ENCODE data around the gene DEPDC5.

DEPDC5 gene

GRCh38 chr22:31948002-31948401, 194.2 kb downstream of the DEPDC5 start:
- no peak overlapping the region for H3K4me3 ChIP-seq (ENCODE audit: low read depth, low read length)
- TF ChIP-seq, protein P1, sequence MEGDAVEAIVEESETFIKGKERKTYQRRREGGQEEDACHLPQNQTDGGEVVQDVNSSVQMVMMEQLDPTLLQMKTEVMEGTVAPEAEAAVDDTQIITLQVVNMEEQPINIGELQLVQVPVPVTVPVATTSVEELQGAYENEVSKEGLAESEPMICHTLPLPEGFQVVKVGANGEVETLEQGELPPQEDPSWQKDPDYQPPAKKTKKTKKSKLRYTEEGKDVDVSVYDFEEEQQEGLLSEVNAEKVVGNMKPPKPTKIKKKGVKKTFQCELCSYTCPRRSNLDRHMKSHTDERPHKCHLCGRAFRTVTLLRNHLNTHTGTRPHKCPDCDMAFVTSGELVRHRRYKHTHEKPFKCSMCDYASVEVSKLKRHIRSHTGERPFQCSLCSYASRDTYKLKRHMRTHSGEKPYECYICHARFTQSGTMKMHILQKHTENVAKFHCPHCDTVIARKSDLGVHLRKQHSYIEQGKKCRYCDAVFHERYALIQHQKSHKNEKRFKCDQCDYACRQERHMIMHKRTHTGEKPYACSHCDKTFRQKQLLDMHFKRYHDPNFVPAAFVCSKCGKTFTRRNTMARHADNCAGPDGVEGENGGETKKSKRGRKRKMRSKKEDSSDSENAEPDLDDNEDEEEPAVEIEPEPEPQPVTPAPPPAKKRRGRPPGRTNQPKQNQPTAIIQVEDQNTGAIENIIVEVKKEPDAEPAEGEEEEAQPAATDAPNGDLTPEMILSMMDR (IDR thresholded peaks at IDR 0.05; ENCODE audit: low read depth, low read length): no peak

- TF ChIP-seq, protein P1 (IDR thresholded peaks at IDR 0.05; ENCODE audit: low read depth, low read length): no peak
- H3K4me3 ChIP-seq (ENCODE audit: low read depth, low read length): no peak overlapping the region
These were observed 196.4 kb downstream of the DEPDC5 start for GRCh38 chr22:31950226-31950625.

DNA sequence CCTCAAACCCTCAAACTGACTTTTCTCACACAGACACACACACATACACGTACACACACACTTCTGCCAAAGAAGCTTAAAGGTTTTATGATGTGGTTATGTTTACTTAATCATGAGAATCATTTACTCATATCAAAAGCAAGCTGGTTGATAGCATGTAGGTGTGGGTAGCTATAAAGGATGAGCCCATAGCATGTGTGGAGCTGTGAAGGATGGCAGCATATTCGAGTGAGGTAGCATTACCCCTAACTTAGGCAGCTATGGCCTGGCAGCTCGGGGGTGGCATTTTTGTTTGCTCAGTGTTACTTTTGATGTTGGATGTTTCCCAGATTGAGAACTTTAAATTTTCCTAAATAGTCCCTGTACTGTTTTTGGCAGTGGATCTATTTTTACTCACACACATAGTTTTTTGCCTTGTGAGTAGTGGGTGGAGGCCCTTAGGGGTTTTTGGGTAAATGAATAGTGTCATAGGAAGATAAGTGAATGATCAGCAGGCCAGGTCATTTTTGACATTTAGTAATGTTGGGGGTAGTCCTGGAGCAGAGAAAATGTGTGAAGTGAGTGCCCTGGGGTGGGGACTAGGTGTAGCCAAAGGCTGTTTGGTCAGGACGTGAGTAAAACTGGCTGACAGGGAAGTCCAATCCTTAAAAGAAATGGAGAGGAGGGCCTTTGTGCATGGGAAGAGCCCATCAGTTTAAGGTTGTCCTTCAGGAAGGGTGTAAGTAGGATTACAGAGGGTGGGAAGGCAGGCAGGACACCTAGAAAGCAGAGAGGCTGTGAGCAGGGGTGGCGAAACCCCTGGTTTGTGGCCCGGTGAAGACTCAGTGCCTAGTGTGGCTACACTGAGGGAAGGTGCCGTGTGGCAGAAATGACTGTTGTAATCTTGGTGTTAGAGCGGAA, 197.6 kb downstream of the DEPDC5 start:
- TF ChIP-seq, protein P1 (IDR thresholded peaks at IDR 0.05; ENCODE audit: low read depth, low read length): no peak
- H3K4me3 ChIP-seq (ENCODE audit: low read depth, low read length): no peak overlapping the region

- H3K4me3 ChIP-seq (ENCODE audit: low read depth, low read length): no peak overlapping the region
These were observed 198.2 kb downstream of the DEPDC5 start for GRCh38 chr22:31952094-31952401.

GRCh38 chr22:31952472-31952871, 198.7 kb downstream of the DEPDC5 start:
- TF ChIP-seq, protein P1 (IDR thresholded peaks at IDR 0.05; ENCODE audit: low read depth, low read length): no peak
- no peak overlapping the region for H3K4me3 ChIP-seq (ENCODE audit: low read depth, low read length)

More at GRCh38 chr22:31952094-31952401, 198.2 kb downstream of the DEPDC5 start:
- TF ChIP-seq, protein P1 (IDR thresholded peaks at IDR 0.05; ENCODE audit: low read depth, low read length): no peak

GRCh38 chr22:31953261-31953660, 199.4 kb downstream of the DEPDC5 start:
- no peak overlapping the region for H3K4me3 ChIP-seq (ENCODE audit: low read depth, low read length)
- TF ChIP-seq, protein P1 (IDR thresholded peaks at IDR 0.05; ENCODE audit: low read depth, low read length): no peak
